MM.1S (cell line): ENCODE results near the gene POC1A.

Experiments
- DNase-seq: peaks from one replicate; pipeline ENCODE4 v3.0.0-alpha.2; 2015
- H2AFZ ChIP-seq: fragments of 300-600 bp; sonication (generic); 2 replicates; pipeline ENCODE4 v1.6.0; 2016; ENCODE audit warnings: antibody characterized with exemption, low read length
- H3F3A ChIP-seq: fragments of 300-600 bp; sonication (generic); 2 replicates; pipeline ENCODE4 v1.6.1; 2016; ENCODE audit warnings: mild to moderate bottlenecking, antibody characterized with exemption, low read length, moderate library complexity, mixed read lengths; ENCODE audit not compliant: insufficient read depth
- H3K27ac ChIP-seq: fragments of 300-600 bp; sonication (generic); 2 replicates; pipeline ENCODE4 v1.5.1; 2016; ENCODE audit warnings: mild to moderate bottlenecking, low read length
- H3K27me3 ChIP-seq: fragments of 300-600 bp; sonication (generic); replicated peaks from 2 replicates; pipeline ENCODE4 v1.6.0; 2016; ENCODE audit warnings: low read length; ENCODE audit not compliant: insufficient read depth
- H3K36me3 ChIP-seq: fragments of 300-600 bp; sonication (generic); replicated peaks from 2 replicates; pipeline ENCODE4 v1.6.1; 2016; ENCODE audit warnings: mild to moderate bottlenecking, low read length, mixed read lengths; ENCODE audit not compliant: insufficient read depth
- H3K4me1 ChIP-seq: fragments of 300-600 bp; sonication (generic); 2 replicates; pipeline ENCODE4 v1.6.1; 2016; ENCODE audit warnings: low read length, mixed read lengths
- H3K4me2 ChIP-seq: fragments of 300-600 bp; sonication (generic); 2 replicates; pipeline ENCODE4 v1.6.0; 2016; ENCODE audit warnings: low read depth, low read length
- H3K4me3 ChIP-seq: fragments of 300-600 bp; sonication (generic); 2 replicates; pipeline ENCODE4 v1.5.1; 2016; ENCODE audit warnings: low read length, mixed read lengths
- H3K79me2 ChIP-seq: fragments of 300-600 bp; sonication (generic); 2 replicates; pipeline ENCODE4 v1.6.1; 2016; ENCODE audit warnings: mixed run types, low read length, mixed read lengths
- H3K9ac ChIP-seq: fragments of 300-600 bp; sonication (generic); 2 replicates; pipeline ENCODE4 v1.6.1; 2016; ENCODE audit warnings: low read length, mixed read lengths
- H3K9me2 ChIP-seq: fragments of 300-600 bp; sonication (generic); replicated peaks from 2 replicates; pipeline ENCODE4 v1.6.1; 2016; ENCODE audit warnings: mild to moderate bottlenecking, low read length, mixed read lengths; ENCODE audit not compliant: insufficient read depth
- H3K9me3 ChIP-seq: fragments of 300-600 bp; sonication (generic); replicated peaks from 2 replicates; pipeline ENCODE4 v1.6.1; 2016; ENCODE audit warnings: mild to moderate bottlenecking, low read length, mixed read lengths; ENCODE audit not compliant: insufficient read depth
- H4K20me1 ChIP-seq: fragments of 300-600 bp; sonication (generic); 2 replicates; pipeline ENCODE4 v1.6.1; 2016; ENCODE audit warnings: mild to moderate bottlenecking, low read length, moderate library complexity, mixed read lengths; ENCODE audit not compliant: insufficient read depth
- EZH2 ChIP-seq: fragments of 300-600 bp; sonication (generic); optimal IDR thresholded peaks from 2 replicates; pipeline ENCODE3; 2017; ENCODE audit warnings: low read depth, mild to moderate bottlenecking, antibody characterized with exemption, low read length, mixed read lengths
- EZH2phosphoT487 ChIP-seq: fragments of 300-600 bp; sonication (generic); IDR thresholded peaks from 2 replicates; pipeline ENCODE4 v1.6.1; 2018; ENCODE audit warnings: antibody characterized with exemption, low read length
- TF ChIP-seq, protein P1 (sequence below): fragments of 300-600 bp; sonication (generic); IDR thresholded peaks from 2 replicates; pipeline ENCODE4 v1.5.1; 2016; ENCODE audit warnings: antibody characterized with exemption, low read length, mixed read lengths

Gene POC1A

DNA sequence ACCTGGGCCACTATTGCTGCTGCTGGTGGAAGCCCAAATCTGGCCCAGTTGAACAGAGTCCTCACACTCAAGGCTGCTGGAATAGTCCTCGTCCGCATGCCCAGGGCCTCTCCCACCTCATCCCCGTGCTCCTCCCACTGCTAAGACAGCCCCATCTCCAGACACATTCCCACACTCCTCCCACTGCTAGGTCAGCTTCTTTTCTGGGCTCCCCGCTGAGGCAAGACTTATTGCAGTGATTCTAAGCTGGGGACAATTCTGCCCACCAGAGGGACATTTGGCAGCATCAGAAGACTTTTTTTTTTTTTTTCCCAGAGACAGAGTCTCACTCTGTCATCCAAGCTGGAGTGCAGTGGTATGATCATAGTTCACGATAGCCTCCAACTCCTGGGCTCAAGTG, 35.1 kb downstream of the POC1A start:
- Histone ChIP-seq H3K4me1 (no peaks in the 10 kb centered on the region), H3K36me3 (no peaks in the 10 kb centered on the region), H3K9me3 (no peaks in the 10 kb centered on the region)

DNA sequence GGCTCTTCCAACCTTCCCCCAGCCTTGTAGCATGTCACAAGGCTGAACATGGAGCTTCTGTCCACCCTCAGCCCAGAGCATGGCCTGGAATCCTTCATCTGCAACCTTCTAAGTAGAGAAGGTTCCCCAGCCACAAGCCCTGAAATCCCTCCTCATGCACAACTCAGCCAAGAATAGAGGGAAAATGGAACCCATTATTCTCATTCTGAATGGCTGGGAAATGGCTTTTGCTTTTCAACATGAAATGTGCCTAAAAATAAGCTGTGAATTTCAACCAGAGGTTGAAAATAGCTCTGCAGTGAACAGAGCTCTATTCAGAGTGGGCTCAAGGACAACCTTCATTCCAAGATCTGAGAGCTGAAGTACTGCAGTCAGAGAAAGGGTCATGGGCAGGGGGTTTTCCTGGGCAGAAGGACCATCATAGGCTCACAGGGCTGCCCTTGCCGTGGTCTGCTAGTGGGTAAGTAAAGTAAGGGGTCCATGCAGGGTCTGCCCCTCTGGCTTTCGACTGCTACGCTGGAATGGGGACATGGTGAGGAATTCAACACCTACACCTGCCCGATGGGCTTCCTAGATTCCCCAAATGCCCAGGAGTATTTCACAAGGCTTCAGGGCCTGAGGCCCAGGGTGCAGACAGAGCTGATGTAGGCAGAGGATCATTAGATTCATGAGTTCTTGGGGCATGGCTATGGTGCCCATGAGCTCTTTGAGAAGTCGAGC, 35.9 kb downstream of the POC1A start:
- no peak overlapping the region for H2AFZ ChIP-seq

More for the DNA sequence above, 35.1 kb downstream of the POC1A start:
- no peak overlapping the region for H2AFZ ChIP-seq
- no peak overlapping the region for H3K4me2 ChIP-seq
- no peaks in the 10 kb centered on the region for H4K20me1 ChIP-seq
- H3K9ac ChIP-seq = no peak overlapping the region
- no peaks in the 10 kb centered on the region for H3K27me3 ChIP-seq
- DNase-seq = no peak
- no peaks in the 10 kb centered on the region for H3F3A ChIP-seq
- no peak overlapping the region for H3K27ac ChIP-seq
- no peaks in the 10 kb centered on the region for H3K79me2 ChIP-seq
- no peak for TF ChIP-seq EZH2
- H3K4me3 ChIP-seq = no peak overlapping the region
- H3K9me2 ChIP-seq = no peaks in the 10 kb centered on the region

DNA sequence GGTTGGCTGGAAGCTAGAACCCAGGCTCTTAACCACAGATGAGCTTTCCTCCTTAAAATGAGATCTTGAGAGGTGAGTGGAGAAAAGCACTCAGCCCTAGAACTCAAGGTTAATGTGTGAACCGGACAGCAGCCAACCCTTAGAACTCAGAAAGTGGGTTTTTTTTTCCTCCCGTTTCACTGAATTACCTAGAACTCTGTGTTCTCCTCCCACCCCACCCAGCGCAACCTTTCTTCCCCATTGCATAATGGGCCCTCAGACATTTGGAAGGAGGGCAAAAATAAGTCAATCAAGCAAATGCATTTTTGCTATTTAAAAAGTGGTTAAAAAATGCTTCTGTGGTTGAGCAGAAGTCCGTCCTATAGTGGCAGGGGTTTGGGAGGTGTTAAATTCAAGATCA, 36.7 kb downstream of the POC1A start:
- no peaks in the 10 kb centered on the region for H3K9me3 ChIP-seq
- no peaks in the 10 kb centered on the region for H3K79me2 ChIP-seq
- H3K27me3 ChIP-seq = no peaks in the 10 kb centered on the region
- H3K9ac ChIP-seq = no peak overlapping the region
- H3K4me2 ChIP-seq = no peak overlapping the region
- TF ChIP-seq, protein P1, sequence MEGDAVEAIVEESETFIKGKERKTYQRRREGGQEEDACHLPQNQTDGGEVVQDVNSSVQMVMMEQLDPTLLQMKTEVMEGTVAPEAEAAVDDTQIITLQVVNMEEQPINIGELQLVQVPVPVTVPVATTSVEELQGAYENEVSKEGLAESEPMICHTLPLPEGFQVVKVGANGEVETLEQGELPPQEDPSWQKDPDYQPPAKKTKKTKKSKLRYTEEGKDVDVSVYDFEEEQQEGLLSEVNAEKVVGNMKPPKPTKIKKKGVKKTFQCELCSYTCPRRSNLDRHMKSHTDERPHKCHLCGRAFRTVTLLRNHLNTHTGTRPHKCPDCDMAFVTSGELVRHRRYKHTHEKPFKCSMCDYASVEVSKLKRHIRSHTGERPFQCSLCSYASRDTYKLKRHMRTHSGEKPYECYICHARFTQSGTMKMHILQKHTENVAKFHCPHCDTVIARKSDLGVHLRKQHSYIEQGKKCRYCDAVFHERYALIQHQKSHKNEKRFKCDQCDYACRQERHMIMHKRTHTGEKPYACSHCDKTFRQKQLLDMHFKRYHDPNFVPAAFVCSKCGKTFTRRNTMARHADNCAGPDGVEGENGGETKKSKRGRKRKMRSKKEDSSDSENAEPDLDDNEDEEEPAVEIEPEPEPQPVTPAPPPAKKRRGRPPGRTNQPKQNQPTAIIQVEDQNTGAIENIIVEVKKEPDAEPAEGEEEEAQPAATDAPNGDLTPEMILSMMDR = no peak
- TF ChIP-seq EZH2 (no peak), EZH2phosphoT487 (no peak)
- no peak overlapping the region for H2AFZ ChIP-seq
- H3F3A ChIP-seq = no peaks in the 10 kb centered on the region
- no peak overlapping the region for H3K27ac ChIP-seq
- no peak overlapping the region for H3K4me3 ChIP-seq
- no peaks in the 10 kb centered on the region for H3K9me2 ChIP-seq
- no peak for DNase-seq
- H3K4me1 ChIP-seq = no peaks in the 10 kb centered on the region
- no peaks in the 10 kb centered on the region for H3K36me3 ChIP-seq
- no peaks in the 10 kb centered on the region for H4K20me1 ChIP-seq

More for the DNA sequence above, 35.9 kb downstream of the POC1A start:
- DNase-seq = no peak
- Histone ChIP-seq H3K9me3 (no peaks in the 10 kb centered on the region), H3K9me2 (no peaks in the 10 kb centered on the region), H3K9ac (no peak overlapping the region), H3K79me2 (no peaks in the 10 kb centered on the region), H3K4me3 (no peak overlapping the region), H3K27me3 (no peaks in the 10 kb centered on the region), H4K20me1 (no peaks in the 10 kb centered on the region), H3K36me3 (no peaks in the 10 kb centered on the region), H3F3A (no peaks in the 10 kb centered on the region), H3K4me2 (no peak overlapping the region), H3K27ac (no peak overlapping the region), H3K4me1 (no peaks in the 10 kb centered on the region)
- TF ChIP-seq EZH2phosphoT487 (no peak), EZH2 (no peak)
- TF ChIP-seq, protein P1 = no peak

DNA sequence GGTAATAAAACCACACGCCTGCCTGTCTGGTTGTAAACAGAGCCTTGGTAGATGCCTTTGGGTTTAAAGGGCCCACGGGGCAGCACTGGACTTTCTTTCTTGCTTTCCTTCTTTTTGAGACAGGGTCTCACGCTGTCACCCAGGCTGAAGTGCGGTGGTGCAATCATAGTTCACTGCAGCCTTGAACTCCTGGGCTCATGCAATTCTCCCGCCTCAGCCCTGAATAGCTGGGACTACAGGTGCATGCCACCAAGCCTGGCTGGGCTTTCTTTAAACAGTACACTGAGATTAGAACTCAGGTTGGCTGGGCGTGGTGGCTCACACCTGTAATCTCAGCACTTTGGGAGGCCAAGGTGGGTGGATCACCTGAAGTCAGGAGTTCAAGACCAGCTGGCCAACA, 42.2 kb downstream of the POC1A start:
- H3K9me2 ChIP-seq = no peaks in the 10 kb centered on the region
- no peak overlapping the region for H3K27ac ChIP-seq
- no peaks in the 10 kb centered on the region for H3K9me3 ChIP-seq
- no peak overlapping the region for H3K9ac ChIP-seq
- DNase-seq = no peak
- H3F3A ChIP-seq = no peaks in the 10 kb centered on the region
- H4K20me1 ChIP-seq = no peaks in the 10 kb centered on the region
- no peaks in the 10 kb centered on the region for H3K4me1 ChIP-seq
- H3K27me3 ChIP-seq = no peaks in the 10 kb centered on the region
- no peak overlapping the region for H2AFZ ChIP-seq
- no peaks in the 10 kb centered on the region for H3K36me3 ChIP-seq
- TF ChIP-seq EZH2 (no peak), EZH2phosphoT487 (no peak)
- TF ChIP-seq, protein P1 = no peak
- H3K4me3 ChIP-seq = no peak overlapping the region
- H3K4me2 ChIP-seq = no peak overlapping the region
- H3K79me2 ChIP-seq = no peaks in the 10 kb centered on the region
